HG02852 (cell line): ENCODE results near the gene NTRK3.
A peak's percentile ranks its signal among the peaks of the same experiment; 100 is the strongest.
"Not testable (repeated sequence)": the region's sequence is repeated elsewhere in the genome, so short reads cannot be mapped to it uniquely, and the experiment has no call there.

Experiments
- ATAC-seq: cut with Tn5 transposase; IDR thresholded peaks from one replicate; pipeline ENCODE4 v1.9.1; 2021; ENCODE audit warnings: mild to moderate bottlenecking, moderate library complexity; ENCODE audit not compliant: unreplicated experiment

NTRK3 gene

GRCh38 chr15:88080616-88081015 lies 175.9 kb downstream of the NTRK3 start:
- ATAC-seq: no peak

- no peak for ATAC-seq
Measured at GRCh38 chr15:88077296-88078020, 179.1 kb downstream of the NTRK3 start.

- no peak for ATAC-seq
Measured at GRCh38 chr15:88076328-88076727, 180.2 kb downstream of the NTRK3 start.

- no peak for ATAC-seq
Measured at GRCh38 chr15:88075102-88075501, 181.4 kb downstream of the NTRK3 start.

GRCh38 chr15:88074386-88074785 lies 182.2 kb downstream of the NTRK3 start:
- no peak for ATAC-seq

GRCh38 chr15:88073391-88073691 lies 183.2 kb downstream of the NTRK3 start:
- no peak for ATAC-seq

- ATAC-seq: no peak
Measured at GRCh38 chr15:88072598-88073390, 183.7 kb downstream of the NTRK3 start.

- not testable (repeated sequence) for ATAC-seq
Measured at GRCh38 chr15:88072133-88072532, 184.4 kb downstream of the NTRK3 start.

GRCh38 chr15:88071141-88071540 lies 185.4 kb downstream of the NTRK3 start:
- ATAC-seq: no peak

GRCh38 chr15:88069561-88069960 lies 187.0 kb downstream of the NTRK3 start:
- no peak for ATAC-seq

- ATAC-seq: no peak
Measured at GRCh38 chr15:88067331-88067685, 189.2 kb downstream of the NTRK3 start.

GRCh38 chr15:88066636-88067330 lies 189.8 kb downstream of the NTRK3 start:
- no peak for ATAC-seq

GRCh38 chr15:88061452-88061851 lies 195.1 kb downstream of the NTRK3 start:
- ATAC-seq: no peak

- no peak for ATAC-seq
Measured at GRCh38 chr15:88060383-88060782, 196.2 kb downstream of the NTRK3 start.

GRCh38 chr15:88057836-88058235 lies 198.7 kb downstream of the NTRK3 start:
- no peak for ATAC-seq

GRCh38 chr15:88049506-88049905 lies 207.0 kb downstream of the NTRK3 start:
- peak; percentile 83 for ATAC-seq

- ATAC-seq: no peak
Measured at GRCh38 chr15:88048755-88049154, 207.8 kb downstream of the NTRK3 start.

GRCh38 chr15:88048237-88048636 lies 208.3 kb downstream of the NTRK3 start:
- no peak for ATAC-seq

- ATAC-seq: no peak
Measured at GRCh38 chr15:88046576-88047129, 209.9 kb downstream of the NTRK3 start.

- no peak for ATAC-seq
Measured at GRCh38 chr15:88043396-88043795, 213.1 kb downstream of the NTRK3 start.

GRCh38 chr15:88042047-88042446 lies 214.5 kb downstream of the NTRK3 start:
- ATAC-seq: no peak

GRCh38 chr15:88040516-88040915 lies 216.0 kb downstream of the NTRK3 start:
- no peak for ATAC-seq
